Jurkat, Clone E6-1 (cell line): ENCODE data around the gene CRTC1.
A peak's percentile ranks its signal among the peaks of the same experiment; 100 is the strongest.

Experiments
- DNase-seq: peaks from one replicate; pipeline ENCODE4 v3.0.0-alpha.2; 2011; ENCODE audit warnings: low read depth, low spot score
- H3K4me3 ChIP-seq: 2 replicates; pipeline ENCODE4 v1.5.1; 2011; ENCODE audit warnings: mild to moderate bottlenecking, low read length, control low read depth, moderate library complexity

CRTC1 gene

DNA sequence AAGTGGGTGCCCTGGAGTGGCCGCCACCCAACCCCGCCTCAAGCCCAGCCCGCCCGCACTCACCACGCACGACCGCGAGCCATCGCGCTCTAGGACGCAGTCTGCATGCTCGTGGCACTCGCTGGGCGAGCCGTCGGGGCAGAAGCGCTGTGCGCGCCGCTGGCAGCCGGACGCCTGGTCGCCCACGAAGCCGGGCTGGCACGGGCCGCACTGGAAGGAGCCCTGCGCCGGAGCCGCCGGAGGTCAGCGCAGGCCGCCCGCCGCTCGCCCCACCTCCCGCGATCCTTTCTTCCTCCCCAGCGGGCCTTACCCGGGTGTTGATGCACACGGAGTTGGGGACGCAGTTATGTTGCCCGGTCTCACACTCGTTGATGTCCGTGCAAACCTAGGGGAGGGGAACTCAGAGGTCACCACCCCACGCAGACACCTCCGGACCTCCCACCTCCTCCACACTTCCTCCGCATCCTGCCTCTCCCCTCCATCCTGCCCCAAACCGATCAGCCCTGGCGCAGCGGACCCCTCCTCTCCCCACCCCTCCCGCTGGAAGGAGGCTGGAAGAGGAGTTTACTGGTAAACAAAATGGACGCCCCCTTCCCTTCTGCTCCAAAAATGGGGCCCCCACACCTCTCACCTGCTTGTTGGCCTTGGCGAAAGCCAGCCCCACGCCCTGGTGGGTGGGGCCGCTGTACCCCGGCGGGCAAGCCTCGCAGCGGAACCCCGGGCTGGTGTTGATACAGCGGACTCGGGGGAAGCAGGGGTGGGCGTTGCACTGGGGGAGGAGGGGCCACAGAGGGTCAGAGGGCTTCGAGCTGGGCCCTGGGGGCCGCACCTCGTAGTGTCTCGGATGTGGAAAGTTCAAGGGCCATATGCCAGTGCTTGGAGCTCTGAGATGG, 105.3 kb downstream of the CRTC1 start:
- no peak overlapping the region for H3K4me3 ChIP-seq

DNA sequence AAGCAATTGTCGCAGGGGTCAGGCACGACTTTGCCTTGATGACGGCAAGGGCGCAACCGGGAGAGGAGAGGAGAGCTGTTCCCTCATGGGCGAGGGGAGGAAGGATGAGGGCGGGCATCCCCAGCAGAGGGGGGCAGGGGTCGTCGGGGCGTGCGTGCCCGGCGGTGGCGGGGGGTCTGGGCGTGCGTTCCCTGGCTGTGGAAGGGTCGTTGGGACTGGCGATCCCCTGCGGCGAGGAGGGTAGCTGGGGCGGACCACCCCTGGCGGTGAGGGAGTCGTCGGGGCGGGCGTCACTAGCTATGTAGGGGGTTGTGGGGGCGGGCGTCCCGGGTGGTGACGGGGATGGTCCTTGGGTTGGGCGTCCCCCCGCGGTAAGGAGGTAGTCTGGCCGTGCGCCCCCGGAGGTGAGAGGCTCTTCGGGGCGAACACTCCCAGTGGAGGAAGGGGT, 106.0 kb downstream of the CRTC1 start:
- no peak for DNase-seq
- no peak overlapping the region for H3K4me3 ChIP-seq

More for the DNA sequence above, 105.3 kb downstream of the CRTC1 start:
- DNase-seq = no peak

DNA sequence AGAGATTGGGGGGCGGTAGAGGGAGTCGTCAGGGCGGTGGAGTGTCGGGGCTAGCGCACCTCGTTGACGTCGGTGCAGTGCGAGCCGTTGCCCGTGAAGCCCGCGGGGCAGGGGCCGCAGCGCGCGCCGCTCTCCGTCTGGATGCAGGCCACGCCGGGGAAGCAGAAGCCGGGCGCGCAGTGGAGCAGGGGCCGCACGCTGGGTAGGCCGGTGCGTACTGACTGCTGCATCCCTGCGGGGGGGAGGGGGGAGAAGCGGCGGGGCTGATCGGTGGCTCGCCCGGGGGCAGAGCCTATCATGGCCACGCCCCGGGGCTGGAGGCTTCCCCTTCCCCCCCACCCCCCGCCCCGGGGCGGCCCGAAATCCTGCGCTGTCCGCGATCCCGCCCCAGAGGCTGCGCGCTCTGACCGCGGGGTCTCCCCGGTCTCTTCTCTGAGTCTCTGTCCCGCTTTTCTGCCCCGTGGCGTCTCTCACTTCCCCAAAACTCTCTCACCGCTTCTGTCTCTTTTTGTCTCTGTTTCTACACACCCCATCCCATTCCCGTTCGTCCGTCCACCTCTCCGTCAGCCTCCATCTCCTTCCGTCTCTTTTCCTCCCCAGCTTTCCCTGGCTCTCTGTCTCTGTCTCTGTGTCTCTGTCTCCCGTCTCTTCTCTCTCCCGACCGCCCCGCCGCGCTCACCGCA, 106.5 kb downstream of the CRTC1 start:
- no peak for DNase-seq
- H3K4me3 ChIP-seq = no peak overlapping the region

DNA sequence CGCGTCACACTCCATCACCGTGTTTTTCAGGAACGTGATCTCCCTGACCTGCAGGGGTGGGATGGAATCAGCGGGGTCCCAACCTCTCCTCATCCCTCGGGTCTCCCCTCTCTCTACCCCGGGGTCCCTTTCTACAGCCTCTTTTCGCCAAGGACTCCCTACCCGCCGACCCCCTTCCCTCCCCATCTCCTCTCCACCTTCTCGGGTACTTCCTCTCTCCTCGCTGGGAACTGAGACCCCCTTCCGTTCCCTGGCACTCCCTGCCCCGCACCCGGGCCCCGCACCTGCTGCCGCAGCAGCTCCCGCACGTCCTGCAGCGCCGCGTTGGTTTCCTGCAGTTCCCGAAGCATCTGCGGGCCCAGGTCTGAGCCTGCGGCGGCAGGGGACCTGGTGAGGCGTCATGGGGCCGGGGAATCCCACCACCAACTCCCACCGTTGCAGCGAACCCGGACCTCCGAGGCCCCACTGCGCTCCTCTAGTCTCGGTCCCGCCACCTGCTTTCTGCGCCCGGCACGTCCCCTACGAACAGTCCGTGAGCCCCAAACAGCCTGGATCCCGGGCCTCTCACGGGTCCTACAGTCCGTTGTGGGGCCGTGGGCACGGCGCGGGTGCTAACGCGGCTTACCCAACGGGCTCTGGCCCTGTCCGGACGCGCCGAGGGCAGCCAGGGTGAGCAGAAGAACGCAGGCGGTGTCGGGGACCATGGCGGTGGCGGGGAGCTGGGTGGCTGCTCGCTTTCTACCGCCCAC, 107.3 kb downstream of the CRTC1 start, which contains the start of gene COMP:
Gene COMP (minus strand): TSS at position 740 of the 749 bp plus-strand sequence. CDS start 36 bp downstream, at position 704.
- DNase-seq = no peak
- no peak within 1 kb of the TSS for H3K4me3 ChIP-seq

DNA sequence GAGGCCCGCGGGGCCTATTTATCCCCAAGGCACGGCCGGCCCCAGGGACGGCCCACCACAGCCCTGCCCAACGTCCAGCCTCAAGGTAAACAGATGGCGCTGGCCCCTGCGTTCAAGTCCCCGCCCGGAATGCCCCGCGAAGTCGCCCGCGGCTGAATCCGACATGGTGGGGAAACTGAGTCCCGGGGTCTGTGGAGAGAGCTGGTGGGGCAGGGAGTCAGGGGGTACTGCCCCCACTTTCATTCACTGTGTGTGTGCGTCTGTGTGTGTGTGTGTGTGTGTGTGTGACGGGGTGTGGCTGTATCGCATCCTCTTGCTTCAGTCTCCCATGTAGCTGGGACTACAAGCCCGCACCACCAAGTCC, 107.8 kb downstream of the CRTC1 start:
- H3K4me3 ChIP-seq = no peak overlapping the region
- DNase-seq = no peak

DNA sequence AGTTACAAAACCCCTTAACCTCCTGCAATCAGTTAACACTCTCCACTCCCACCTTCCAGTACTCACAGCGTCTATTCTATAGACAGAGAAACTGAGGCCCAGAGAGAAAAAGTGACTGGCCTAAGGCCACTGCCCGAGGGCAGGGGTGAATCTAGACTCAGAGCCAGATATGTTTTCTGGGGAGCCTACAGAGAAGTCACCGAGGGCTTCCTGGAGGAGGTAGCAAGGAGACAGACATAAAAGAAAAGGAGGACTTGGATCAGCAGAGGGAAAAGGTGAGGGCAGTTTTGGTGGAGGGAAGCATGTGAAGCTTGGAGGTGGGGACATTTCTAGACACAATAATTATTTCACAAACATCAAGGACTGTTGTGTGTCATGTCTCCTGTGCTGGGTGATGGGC, 109.2 kb downstream of the CRTC1 start:
- H3K4me3 ChIP-seq = no peak overlapping the region
- no peak for DNase-seq

DNA sequence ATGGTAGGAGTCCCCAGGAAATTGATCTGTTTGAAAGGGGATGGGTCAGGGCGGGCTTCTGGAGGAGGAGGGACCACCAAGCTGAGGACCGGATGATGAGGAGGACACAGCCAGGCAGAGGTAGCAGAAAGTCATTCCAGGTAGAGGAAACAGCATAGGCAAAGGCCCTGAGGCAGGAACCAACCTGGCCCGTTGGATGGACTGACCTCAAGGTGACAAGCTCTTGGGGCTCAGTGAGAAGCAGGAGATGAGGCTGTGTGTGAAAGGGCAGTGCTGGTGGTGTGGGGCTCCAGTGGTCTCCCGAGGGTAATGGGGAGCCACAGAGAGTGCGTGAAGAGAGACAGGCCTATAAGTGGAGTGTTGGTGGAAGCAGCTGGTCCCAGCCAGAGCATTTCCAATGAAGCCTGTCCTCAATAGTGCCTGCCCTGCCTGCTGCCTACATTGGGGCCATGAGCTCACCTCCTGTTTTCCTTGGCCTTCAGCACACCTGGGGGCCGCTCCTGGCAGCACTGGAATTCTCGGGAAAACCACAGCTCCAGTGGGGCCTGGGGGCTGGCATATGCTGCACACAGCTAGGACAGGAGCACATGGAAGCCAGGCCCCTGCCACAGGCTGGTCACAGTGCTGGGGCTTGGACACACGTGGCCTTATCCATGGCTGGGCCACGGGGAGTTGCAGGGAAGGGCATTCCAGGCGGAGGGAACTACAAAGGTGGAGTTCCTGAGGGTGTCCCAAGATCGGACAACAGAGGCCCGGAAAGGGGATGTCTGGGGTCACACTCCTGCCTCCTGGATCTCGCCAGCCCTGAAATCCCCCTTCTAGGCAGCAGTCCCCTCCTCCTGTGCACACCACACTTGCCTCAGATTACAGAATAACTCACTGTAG, 109.9 kb downstream of the CRTC1 start:
- no peak overlapping the region for H3K4me3 ChIP-seq
- DNase-seq = no peak

DNA sequence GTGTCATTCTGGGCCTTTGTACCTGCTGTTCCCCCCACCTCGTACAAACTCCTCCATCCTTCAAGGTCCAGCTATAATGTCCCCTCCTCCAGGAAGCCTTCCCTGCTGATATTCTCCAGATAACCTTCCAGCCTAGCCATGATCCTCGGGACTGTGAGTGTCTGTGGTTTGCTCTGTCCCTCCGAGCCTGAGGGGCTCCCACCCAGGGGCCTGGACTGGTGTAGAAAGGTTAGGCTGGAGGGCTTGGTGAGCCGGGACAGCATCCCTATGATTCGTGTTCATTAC, 110.5 kb downstream of the CRTC1 start:
- H3K4me3 ChIP-seq = no peak overlapping the region
- DNase-seq = no peak

DNA sequence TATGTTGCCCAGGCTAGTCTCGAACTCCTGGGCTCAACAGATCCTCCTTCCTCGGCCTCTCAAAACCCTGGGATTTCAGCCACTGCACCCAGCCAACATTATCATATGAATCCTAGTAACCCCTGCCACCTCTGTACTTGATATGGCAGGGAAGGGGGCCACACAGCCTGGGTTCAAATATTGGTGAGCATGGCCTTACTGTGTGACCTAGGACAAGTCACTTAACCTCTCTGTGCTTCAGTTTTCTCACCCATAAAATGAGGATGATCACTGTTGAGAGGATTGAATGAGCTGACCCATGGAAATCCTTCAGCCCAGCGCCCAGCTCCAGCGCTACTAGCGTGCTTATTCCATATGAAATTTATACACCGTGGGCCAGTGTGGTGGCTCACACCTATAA, 111.2 kb downstream of the CRTC1 start:
- H3K4me3 ChIP-seq = no peak overlapping the region

DNA sequence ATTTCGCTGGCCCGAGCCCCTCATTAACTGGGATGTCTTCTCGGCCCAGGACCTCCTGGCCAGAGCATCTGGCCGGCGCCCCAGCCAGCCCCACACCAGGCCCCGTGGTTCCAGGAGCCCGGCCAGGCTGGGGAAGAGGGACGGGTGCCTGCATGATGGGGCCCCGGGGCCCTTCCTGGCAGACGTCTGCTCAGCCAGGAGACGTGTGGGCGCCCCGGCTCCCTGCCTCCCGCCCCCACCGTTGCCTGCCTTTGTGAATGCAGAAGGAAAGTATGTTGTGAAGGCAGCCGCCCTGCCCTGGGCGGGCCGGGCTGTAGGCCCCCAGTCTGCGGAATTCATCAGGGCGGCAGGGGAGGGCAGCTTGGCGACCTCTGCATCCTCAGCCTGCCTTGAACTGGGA, 112.1 kb downstream of the CRTC1 start:
- H3K4me3 ChIP-seq = no peak overlapping the region
- no peak for DNase-seq

More for the DNA sequence above, 111.2 kb downstream of the CRTC1 start:
- no peak for DNase-seq

DNA sequence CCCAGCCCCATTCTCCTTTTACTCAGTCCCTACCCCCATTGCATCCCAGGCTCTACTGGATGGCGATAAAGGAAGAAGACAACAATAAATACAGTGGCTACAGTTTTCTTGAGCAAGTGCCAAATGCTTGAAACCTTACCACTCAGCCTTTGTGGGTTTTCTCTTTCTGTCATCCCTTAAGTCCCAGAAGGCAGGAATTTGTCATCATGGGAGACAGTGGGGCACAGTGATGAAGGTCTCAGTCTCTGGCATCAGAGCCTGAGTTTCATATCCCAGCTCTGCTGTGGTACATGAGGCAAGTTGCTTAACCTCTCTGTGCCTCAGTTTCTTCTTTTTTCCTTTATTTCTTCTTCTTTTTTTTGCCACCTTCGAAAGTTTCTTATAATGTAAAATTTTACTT, 112.8 kb downstream of the CRTC1 start:
- H3K4me3 ChIP-seq = no peak overlapping the region
- no peak for DNase-seq

DNA sequence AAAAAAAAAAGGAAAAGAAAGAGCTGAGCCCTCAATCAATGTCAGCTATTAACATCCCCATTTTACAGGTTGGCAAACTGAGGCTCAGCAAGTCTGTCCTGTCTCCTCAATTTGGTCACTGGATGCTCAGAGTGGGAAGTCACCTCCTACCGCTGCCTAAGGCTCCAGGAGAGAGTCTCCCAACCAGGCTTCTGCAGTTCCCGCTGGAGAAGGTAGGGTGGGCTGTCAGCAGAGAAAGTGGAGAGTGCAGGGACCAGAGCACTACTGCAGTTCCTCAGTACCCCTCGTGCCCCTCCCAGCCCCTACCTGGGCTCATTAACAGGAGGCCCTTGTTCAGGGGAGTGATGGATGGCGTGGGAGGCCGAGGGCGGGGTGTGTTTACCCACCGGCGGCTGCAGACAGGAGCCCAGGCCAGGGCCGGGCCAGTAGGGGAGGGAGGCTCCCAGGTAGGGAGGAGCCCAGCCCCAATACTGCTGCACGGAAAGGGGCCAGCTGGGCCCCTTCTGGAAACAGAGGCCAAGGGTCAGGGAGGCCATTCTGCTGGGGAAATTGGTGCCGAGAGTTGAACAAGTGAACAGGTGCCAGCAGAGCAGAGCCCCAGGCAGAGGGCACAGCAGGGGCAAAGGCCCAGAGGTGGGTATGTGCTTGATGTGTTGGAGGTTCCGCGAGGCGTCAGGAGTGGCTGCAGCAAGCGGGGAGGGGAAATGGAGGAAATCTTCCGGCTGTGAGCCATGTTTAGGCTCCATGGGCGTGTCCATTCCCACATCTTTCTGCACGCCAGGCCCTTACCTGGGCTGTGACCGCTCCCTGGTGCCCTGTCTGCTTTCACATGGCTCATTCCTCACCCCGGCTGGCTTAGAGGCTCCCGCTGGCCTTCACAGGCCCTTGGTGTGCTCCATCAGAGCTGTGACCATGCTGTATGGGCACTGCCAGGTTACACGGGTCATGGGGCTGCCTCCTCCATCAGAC, 115.2 kb downstream of the CRTC1 start:
- no peak for DNase-seq
- no peak overlapping the region for H3K4me3 ChIP-seq

DNA sequence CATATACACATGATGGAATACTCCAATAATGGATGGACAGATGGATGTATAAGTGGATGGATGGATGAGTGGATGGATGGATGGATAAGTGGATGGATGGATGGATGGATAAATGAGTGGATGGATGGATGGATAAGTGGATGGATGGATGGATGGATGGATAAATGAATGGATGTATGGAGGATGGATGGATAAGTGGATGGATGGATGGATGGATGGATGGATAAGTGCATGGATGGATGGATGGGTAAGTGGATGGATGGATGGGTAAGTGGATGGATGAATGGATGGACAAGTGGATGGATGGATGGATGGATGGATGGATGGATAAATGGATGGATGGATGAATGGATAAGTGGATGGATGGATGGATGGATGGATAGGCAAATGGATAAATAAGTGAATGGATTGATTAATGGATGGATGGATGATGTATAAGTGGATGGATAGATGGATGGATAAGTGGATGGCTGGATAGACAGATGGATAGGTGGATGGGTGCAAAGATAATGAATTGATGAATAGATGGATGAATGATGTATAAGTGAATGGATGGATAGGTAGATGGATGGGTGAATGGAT, 116.0 kb downstream of the CRTC1 start:
- DNase-seq = no peak
- no peak overlapping the region for H3K4me3 ChIP-seq

DNA sequence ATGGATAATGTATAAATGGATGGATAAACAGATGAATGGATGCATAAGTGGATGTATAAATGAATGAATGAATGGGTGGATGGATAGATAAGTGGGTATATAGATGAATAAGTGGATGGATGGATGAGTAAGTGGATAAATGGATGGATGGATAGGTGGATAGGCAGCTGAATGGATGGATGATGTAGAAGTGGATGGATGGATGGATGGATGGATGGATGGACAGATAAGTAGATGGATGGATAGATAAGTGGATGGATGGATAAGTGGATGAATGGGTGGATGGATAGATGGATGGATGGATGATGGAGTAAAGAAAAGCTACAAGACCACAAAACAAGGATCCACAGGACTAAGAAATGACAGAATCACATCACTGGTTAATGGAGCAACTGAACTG, 116.6 kb downstream of the CRTC1 start:
- DNase-seq = no peak
- no peak overlapping the region for H3K4me3 ChIP-seq

DNA sequence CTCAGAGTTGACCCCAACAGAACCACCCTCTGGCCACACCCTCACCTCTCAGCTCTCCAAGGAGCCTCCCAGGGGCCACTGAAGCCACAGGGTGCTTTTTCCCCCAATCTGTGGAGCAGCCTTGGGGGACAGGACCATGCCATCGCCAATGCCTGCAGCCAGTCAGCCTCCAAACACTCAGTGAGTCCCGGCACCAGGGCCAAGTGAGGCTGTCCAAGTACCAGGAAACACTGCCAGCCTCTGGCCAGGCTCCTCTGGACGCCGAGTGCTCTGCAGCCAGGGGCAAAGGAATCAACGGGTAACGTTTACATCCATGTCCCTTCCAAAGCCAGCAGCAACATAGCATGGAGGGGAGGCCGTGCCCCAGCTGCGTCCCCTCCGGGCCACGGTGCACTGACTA, 117.2 kb downstream of the CRTC1 start:
- H3K4me3 ChIP-seq = no peak overlapping the region
- DNase-seq = no peak

DNA sequence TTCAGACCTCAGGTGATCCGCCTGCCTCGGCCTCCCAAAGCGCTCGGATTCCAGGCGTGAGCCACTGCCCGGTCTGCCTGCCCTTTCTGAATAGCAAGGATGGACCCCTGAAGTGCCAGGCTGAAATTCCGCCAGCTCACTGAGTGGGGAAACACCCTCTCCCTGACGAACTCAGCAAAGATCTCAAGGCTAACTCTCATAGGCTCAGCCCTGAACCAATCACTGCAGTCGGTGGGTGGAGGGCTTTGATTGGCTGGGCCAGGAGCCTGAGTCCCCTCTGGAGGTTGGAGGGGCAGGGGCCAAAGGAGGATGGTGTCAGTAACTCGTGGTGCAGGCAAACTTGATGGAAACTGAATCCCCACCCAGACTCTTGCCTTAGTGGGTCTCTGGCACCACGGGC, 118.9 kb downstream of the CRTC1 start:
- H3K4me3 ChIP-seq = no peak overlapping the region
- peak; percentile 25 for DNase-seq

DNA sequence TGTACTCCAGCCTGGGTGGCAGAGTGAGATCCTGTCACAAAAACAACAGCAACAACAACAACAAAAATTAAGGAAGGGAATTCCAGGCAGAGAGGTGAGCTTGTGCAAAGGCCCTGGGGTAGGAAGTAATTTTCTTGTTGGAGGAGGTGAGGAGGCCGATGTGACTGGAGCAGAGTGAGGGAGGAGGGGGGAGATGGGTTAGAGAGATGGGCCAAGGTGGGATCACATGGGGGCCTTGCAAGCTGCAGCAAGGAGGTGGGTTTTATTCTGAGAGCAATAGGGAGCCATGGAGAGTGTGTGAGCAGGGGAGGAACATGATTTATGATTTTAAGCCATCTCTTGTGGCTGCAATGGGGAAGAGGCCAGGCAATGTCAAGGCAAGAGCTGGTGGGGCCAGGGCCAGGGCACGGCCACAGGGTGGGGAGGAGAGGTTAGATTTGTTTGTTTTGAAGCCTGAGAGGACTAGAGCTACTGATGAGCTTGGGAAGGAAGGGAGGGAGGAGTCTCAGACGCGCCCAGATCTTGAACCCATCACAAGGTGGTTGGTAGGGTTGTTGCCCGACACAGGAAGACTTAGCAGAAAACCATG, 120.2 kb downstream of the CRTC1 start:
- DNase-seq = no peak
- no peak overlapping the region for H3K4me3 ChIP-seq
